K562 (cell line): ENCODE results near the gene PHETA1. TPM values are rescaled to one million over a fixed set of nuclear protein-coding genes. Genes with fewer than 3 reads are reported as not detected.
A peak's percentile ranks its signal among the peaks of the same experiment; 100 is the strongest.

Experiments
- FOXO4 ChIP-seq: fragments of 450-650 bp; formaldehyde crosslinking; IDR thresholded peaks from 2 replicates; pipeline ENCODE4 v1.4.0; 2020; ENCODE audit warnings: mild to moderate bottlenecking, moderate library complexity
- GABPB2 ChIP-seq: fragments of 250-450 bp; sonication (Bioruptor Pico); conservative IDR thresholded peaks from 2 replicates; pipeline ENCODE4 v1.5.1; 2021; ENCODE audit warnings: mild to moderate bottlenecking
- GATA2 ChIP-seq: sonication (generic); formaldehyde crosslinking; IDR thresholded peaks from 2 replicates; pipeline ENCODE4 v1.4.0; 2020; ENCODE audit warnings: mild to moderate bottlenecking, missing genetic modification reagents
- HDAC1 ChIP-seq, 2 experiments: fragments of 450-650 bp; IDR thresholded peaks; 2 replicates each; pipeline ENCODE4 v1.6.1; 2016 to 2017; ENCODE audit warnings: inconsistent platforms in 1 of 2, mild to moderate bottlenecking in 1 of 2, moderate library complexity in 1 of 2
- NFATC3 ChIP-seq: fragments of 450-650 bp; IDR thresholded peaks from 2 replicates; pipeline ENCODE4 v1.6.1; 2017; ENCODE audit warnings: mild to moderate bottlenecking
- RBM17 ChIP-seq: fragments of 200-400 bp; formaldehyde crosslinking; IDR thresholded peaks from 2 replicates; pipeline ENCODE4 v1.6.1; 2017; ENCODE audit warnings: low read depth, mild to moderate bottlenecking, low read length, borderline replicate concordance
- ZNF318 ChIP-seq, 2 experiments: fragments of 450-650 bp; IDR thresholded peaks; 2 replicates each; pipeline ENCODE4 v1.6.1; 2016; ENCODE audit warnings: mild to moderate bottlenecking in 2 of 2, borderline replicate concordance in 1 of 2, low read depth in 1 of 2, moderate library complexity in 1 of 2
- ZNF445 ChIP-seq: fragments of 250-450 bp; sonication (Bioruptor Pico); IDR thresholded peaks from 2 replicates; pipeline ENCODE4 v1.4.0; 2020; ENCODE audit warnings: low read depth, mild to moderate bottlenecking, moderate library complexity
- polyA plus RNA-seq, 8 experiments: library from polyadenylated mRNA; depleted of rRNA in 4 of 8; stranded (reverse) in 5 of 8; unstranded in 3 of 8; fragments of >200 nt; fragmentation: Nextera tagmentation in 2 of 8; fragmentation: Illumina TruSeq in 1 of 8; extraction: Ambion mirVana in 2 of 8; extraction: Trizol in 1 of 8; gene quantifications; 2 replicates each; pipeline versions ENCODE4 v1.2.1 to v1.2.3, GENCODE V29; 2011 to 2014; ENCODE audit warnings: inconsistent platforms in 1 of 8, missing spikeins in 1 of 8
- total RNA-seq, 7 experiments: library from RNA; depleted of rRNA in 6 of 7; stranded (reverse); fragments of >200 nt in 6 of 7; fragmentation: Illumina TruSeq in 2 of 7; extraction: Trizol in 2 of 7; gene quantifications; 2 replicates each; pipeline versions ENCODE4 v1.2.1 to v1.2.3, GENCODE V29; 2011 to 2021; ENCODE audit warnings: low replicate concordance in 1 of 7
- TF ChIP-seq, protein P1 (sequence below): fragments of 250-450 bp; sonication (Bioruptor Pico); IDR thresholded peaks from 2 replicates; pipeline ENCODE4 v1.5.0; 2021; ENCODE audit warnings: mild to moderate bottlenecking, borderline replicate concordance
- TF ChIP-seq, protein P2 (sequence below): fragments of 150-350 bp; IDR thresholded peaks from 2 replicates; pipeline ENCODE4 v1.6.1; 2014; ENCODE audit warnings: low read depth, mild to moderate bottlenecking, low read length, borderline replicate concordance

The PHETA1 gene
- total and polyA plus RNA-seq, 9 of the 15 experiments (the other 6 are each of a cell fraction or from before 2014, with no cell fraction given) = 0.03 to 12.4 (median 3.0) TPM

DNA sequence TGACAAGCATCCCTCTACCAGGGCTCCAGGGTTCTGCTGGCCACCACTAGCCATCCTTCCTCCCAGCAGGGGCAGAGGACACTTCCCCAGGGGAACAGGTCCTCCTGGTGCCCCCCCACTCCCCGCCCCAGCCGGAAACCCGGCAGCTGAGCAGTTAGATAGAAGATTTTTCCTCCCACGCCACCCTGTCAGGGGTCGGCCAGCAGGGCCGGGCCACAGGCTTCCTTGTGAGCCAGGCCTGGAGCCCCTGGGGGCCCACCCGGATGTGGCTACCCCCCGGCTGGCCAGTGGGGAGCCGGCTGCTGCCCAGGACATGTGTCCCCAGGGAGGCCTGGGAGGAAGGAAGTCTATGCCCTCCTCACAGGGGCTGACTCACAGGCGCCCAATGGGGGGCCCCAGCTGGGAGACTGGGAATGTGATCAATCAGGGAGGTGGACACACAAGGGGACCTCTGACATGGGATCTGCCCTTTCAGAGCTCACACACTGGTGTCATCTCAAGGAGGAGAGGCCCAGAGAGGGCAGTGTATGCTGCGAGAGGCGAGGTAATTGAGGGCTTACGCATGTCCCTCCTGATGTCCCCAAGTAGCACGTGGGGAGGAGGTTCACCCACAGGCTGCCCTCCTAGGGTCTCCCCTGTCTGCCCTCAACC, 41.0 kb upstream of the PHETA1 start (continued):
- TF ChIP-seq, protein P1, sequence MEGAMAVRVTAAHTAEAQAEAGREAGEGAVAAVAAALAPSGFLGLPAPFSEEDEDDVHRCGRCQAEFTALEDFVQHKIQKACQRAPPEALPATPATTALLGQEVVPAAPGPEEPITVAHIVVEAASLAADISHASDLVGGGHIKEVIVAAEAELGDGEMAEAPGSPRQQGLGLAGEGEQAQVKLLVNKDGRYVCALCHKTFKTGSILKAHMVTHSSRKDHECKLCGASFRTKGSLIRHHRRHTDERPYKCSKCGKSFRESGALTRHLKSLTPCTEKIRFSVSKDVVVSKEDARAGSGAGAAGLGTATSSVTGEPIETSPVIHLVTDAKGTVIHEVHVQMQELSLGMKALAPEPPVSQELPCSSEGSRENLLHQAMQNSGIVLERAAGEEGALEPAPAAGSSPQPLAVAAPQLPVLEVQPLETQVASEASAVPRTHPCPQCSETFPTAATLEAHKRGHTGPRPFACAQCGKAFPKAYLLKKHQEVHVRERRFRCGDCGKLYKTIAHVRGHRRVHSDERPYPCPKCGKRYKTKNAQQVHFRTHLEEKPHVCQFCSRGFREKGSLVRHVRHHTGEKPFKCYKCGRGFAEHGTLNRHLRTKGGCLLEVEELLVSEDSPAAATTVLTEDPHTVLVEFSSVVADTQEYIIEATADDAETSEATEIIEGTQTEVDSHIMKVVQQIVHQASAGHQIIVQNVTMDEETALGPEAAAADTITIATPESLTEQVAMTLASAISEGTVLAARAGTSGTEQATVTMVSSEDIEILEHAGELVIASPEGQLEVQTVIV (CRISPR knock-in tag) = no peak
- TF ChIP-seq NFATC3 = no peak
- TF ChIP-seq GATA2 (CRISPR knock-in tag) = no peak
- no peak for TF ChIP-seq ZNF445
- no peak for TF ChIP-seq FOXO4
- no peak; a peak in 1 of 4 replicates for TF ChIP-seq HDAC1 (IDR thresholded peaks at IDR 0.05)
- TF ChIP-seq, protein P2, sequence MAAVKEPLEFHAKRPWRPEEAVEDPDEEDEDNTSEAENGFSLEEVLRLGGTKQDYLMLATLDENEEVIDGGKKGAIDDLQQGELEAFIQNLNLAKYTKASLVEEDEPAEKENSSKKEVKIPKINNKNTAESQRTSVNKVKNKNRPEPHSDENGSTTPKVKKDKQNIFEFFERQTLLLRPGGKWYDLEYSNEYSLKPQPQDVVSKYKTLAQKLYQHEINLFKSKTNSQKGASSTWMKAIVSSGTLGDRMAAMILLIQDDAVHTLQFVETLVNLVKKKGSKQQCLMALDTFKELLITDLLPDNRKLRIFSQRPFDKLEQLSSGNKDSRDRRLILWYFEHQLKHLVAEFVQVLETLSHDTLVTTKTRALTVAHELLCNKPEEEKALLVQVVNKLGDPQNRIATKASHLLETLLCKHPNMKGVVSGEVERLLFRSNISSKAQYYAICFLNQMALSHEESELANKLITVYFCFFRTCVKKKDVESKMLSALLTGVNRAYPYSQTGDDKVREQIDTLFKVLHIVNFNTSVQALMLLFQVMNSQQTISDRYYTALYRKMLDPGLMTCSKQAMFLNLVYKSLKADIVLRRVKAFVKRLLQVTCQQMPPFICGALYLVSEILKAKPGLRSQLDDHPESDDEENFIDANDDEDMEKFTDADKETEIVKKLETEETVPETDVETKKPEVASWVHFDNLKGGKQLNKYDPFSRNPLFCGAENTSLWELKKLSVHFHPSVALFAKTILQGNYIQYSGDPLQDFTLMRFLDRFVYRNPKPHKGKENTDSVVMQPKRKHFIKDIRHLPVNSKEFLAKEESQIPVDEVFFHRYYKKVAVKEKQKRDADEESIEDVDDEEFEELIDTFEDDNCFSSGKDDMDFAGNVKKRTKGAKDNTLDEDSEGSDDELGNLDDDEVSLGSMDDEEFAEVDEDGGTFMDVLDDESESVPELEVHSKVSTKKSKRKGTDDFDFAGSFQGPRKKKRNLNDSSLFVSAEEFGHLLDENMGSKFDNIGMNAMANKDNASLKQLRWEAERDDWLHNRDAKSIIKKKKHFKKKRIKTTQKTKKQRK = no peak
- TF ChIP-seq RBM17 = no peak
- TF ChIP-seq GABPB2 = no peak
- peak in 1 of 2 experiments; percentile 25; a peak in 1 of 4 replicates for TF ChIP-seq ZNF318 (IDR thresholded peaks at IDR 0.05; ENCODE audit: borderline replicate concordance in 1 of 2, low read depth in 1 of 2)
